SU-DHL-6 (cell line): ENCODE results near the gene ADAMTS17.

Experiments used
- EZH2phosphoT487 ChIP-seq: fragments of 200-600 bp; sonication (generic), shearing (Covaris generic); conservative IDR thresholded peaks from 2 replicates; pipeline ENCODE4 v1.6.1; 2018; ENCODE audit warnings: mild to moderate bottlenecking, antibody characterized with exemption, low read length, moderate library complexity, mixed read lengths
- TF ChIP-seq, protein P1 (sequence below): fragments of 200-600 bp; sonication (generic); IDR thresholded peaks from one replicate; pipeline ENCODE4 v1.5.1; 2017; ENCODE audit warnings: antibody characterized with exemption, mild to moderate bottlenecking, low read length, moderate library complexity; ENCODE audit not compliant: insufficient read depth, poor library complexity, severe bottlenecking

DNA sequence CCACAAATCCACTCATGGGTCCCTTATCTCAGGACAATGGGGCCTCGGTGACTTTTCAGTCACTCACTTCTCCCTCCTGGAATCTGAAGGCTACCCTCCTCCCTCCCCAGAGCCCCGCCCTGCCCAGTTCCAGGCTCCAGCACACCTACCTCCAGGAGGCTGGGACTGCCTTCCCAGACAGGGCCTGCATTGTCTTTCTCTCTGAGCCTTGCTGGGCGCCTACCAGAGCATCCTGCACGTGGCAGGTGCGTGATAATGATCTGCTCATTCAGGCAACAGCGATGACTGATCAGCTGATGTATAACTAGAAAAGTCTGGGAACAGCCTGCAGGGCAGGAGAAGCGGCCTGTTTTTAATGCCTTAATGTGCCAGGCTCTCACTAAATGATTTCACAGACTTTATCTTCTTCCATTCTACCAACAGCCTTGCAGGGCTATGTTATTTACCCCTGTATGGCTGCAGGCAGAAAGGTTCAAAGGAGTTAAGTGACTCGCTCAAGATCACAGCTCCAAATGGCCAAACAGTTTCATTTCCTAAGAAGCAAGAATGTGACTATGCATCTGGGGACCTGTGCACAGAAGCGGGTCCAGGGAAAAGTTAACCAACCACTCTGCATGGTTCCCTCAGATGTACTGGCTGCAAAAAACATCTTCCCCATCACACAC is 6.3 kb downstream of the ADAMTS17 start:
- TF ChIP-seq, protein P1, sequence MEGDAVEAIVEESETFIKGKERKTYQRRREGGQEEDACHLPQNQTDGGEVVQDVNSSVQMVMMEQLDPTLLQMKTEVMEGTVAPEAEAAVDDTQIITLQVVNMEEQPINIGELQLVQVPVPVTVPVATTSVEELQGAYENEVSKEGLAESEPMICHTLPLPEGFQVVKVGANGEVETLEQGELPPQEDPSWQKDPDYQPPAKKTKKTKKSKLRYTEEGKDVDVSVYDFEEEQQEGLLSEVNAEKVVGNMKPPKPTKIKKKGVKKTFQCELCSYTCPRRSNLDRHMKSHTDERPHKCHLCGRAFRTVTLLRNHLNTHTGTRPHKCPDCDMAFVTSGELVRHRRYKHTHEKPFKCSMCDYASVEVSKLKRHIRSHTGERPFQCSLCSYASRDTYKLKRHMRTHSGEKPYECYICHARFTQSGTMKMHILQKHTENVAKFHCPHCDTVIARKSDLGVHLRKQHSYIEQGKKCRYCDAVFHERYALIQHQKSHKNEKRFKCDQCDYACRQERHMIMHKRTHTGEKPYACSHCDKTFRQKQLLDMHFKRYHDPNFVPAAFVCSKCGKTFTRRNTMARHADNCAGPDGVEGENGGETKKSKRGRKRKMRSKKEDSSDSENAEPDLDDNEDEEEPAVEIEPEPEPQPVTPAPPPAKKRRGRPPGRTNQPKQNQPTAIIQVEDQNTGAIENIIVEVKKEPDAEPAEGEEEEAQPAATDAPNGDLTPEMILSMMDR = no peak
- no peak for TF ChIP-seq EZH2phosphoT487
